Tracheal epithelial cell (primary cell): ENCODE data around the gene PANX2. TPM values are rescaled to one million over a fixed set of nuclear protein-coding genes. Genes with fewer than 3 reads are reported as not detected.

Source experiments
- total RNA-seq: library from RNA; depleted of rRNA; stranded (reverse); fragments of >200 nt; gene quantifications from 2 replicates; pipeline ENCODE4 v1.2.1, GENCODE V29; 2014

The PANX2 gene, protein sequence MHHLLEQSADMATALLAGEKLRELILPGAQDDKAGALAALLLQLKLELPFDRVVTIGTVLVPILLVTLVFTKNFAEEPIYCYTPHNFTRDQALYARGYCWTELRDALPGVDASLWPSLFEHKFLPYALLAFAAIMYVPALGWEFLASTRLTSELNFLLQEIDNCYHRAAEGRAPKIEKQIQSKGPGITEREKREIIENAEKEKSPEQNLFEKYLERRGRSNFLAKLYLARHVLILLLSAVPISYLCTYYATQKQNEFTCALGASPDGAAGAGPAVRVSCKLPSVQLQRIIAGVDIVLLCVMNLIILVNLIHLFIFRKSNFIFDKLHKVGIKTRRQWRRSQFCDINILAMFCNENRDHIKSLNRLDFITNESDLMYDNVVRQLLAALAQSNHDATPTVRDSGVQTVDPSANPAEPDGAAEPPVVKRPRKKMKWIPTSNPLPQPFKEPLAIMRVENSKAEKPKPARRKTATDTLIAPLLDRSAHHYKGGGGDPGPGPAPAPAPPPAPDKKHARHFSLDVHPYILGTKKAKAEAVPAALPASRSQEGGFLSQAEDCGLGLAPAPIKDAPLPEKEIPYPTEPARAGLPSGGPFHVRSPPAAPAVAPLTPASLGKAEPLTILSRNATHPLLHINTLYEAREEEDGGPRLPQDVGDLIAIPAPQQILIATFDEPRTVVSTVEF
- under 0.01 and 0.48 TPM in 2 replicates for total RNA-seq

DNA sequence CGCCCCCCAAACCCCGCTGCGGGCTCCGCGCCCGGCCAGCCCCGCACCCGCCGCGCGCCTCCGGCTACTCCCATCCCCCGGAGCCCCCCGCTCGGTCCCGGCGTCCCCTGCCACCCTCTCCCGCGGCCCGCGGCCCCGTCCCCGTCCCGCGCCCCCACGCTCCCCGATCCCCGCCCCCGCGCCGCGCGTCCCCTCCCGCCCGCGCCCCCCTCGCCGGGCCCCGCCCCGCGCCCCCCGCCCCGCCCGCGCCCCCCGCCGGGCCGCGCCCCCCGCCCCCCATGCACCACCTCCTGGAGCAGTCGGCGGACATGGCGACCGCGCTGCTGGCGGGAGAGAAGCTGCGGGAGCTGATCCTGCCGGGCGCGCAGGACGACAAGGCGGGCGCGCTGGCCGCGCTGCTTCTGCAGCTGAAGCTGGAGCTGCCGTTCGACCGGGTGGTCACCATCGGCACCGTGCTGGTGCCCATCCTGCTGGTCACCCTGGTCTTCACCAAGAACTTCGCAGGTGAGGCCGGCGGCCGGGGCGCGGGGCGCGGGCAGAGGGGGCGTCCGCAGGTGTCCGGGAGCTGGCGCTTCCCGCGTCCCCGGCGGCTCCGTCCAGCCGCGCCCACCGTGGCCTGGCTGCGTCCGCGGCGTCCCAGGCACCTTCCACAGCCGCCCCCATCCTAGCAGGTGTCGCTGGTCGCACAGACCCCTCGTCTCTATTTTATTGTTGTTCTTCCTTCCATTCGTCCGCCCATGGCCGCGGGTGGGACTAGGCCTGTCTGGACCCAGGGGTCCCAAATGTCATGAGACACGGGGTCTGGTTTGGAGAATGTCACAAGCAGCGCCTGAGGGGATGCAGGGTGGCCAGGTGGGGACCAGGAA lies at the start of gene PANX2:
Gene PANX2, plus strand, starts transcription at position 279 of the 866 bp plus-strand sequence. Its CDS starts 0 bp downstream, at position 279.

DNA sequence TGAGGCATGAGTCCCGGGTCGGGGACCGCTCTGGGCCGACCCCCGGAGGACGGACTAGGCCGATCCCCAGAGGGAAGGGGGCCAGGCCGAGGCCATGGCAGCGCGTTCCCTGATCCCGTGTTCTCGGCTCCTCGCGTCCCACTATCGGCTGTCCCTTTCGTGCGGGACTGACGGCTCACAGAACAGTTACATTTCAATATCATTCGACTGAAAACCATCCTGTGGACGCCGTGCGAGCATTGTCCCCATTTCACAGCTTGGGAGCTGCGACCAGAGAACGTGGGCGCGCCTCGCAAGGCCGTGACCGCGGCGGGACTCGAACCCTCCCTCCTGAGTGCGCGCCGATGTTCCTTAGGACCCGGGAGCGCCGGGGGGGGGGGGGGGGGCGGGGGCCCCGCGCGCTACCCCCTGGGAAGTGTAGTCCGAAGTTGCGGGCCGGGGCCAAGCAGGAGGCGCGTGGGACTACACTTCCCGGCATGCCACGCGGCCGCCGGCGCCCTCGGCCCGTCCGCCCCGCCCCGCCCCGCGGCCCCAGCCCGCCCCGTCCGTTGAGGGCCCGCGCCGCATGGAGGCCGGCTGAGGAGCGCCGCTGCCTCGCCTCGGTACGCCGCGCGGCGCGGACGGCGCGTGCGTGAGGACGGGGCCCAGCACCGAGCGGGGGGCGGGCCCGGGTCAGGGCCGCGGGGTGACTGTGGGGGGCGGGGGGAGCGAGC lies 15.0 kb downstream of the PANX2 start, which contains the start of gene TRABD:
Gene TRABD, plus strand, starts transcription at position 539 of the 713 bp plus-strand sequence. CDS start 7,148 bp downstream, outside the sequence.

DNA sequence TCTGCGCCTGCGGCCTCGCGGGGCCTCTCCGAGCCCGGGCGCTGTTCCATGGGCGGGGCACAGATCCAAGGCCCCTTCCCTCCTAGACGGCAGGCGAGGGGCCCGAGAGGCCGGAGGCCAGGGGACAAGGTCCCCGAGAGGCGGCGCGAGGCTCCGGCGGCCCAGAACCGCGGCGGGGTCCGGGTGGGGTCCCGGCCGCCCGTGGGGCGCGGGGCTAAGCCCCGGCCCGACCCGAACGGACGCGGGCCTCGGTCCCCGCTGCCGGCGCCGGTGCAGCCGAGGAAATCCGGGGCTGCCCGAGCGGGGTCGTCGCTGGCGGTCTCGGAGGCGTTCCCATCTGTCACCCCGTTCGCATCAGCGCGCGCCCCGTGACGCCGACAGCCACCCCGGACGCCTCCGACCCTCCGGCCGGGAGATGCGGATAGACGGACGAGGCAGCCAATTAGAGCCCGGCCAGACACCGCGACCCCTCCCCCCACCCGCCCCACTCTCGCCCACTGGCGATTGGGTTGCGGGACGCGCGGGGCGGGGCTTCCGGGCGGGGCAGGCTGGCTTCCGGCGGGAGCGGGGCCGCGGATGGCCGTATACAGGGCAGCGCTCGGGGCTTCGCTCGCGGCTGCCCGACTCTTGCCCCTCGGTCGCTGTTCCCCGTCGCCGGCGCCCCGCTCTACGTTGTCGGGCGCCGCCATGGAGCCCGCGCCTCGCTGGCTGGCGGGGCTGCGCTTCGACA lies 30.1 kb downstream of the PANX2 start, which contains the start of gene SELENOO:
Gene SELENOO, plus strand, starts transcription at position 551 of the 730 bp plus-strand sequence. Its CDS starts 26 bp downstream, at position 577.

Other genes starting within 250 kb of the PANX2 start
- gene PIM3, start 210.0 kb upstream of the PANX2 start, total RNA-seq, result 111 and 113 TPM in 2 replicates
- not detected in 2 replicates for gene IL17REL, start 158.0 kb upstream of the PANX2 start, total RNA-seq
- not detected in 2 replicates for gene TTLL8, start 112.4 kb upstream of the PANX2 start, total RNA-seq
- gene MLC1, start 85.3 kb upstream of the PANX2 start, total RNA-seq, result under 0.01 and 0.72 TPM in 2 replicates
- 0.48 and 0.64 TPM in 2 replicates for gene MOV10L1, start 80.7 kb upstream of the PANX2 start, total RNA-seq
- gene TRABD, start 15.2 kb downstream of the PANX2 start, total RNA-seq, result 34.7 and 40.0 TPM in 2 replicates
- 33.0 and 47.5 TPM in 2 replicates for gene SELENOO, start 30.3 kb downstream of the PANX2 start, total RNA-seq
- 19.4 and 23.6 TPM in 2 replicates for gene TUBGCP6, start 74.3 kb downstream of the PANX2 start, total RNA-seq
- gene HDAC10, start 80.5 kb downstream of the PANX2 start, total RNA-seq, result 16.9 and 17.7 TPM in 2 replicates
- gene MAPK12, start 91.0 kb downstream of the PANX2 start, total RNA-seq, result 11.7 and 27.7 TPM in 2 replicates
- gene MAPK11, start 99.6 kb downstream of the PANX2 start, total RNA-seq, result 2.8 and 5.8 TPM in 2 replicates
- 127 and 141 TPM in 2 replicates for gene PLXNB2, start 136.9 kb downstream of the PANX2 start, total RNA-seq
- gene DENND6B, start 156.3 kb downstream of the PANX2 start, total RNA-seq, result 0.96 and 1.7 TPM in 2 replicates
- gene PPP6R2, start 172.6 kb downstream of the PANX2 start, total RNA-seq, result 44.8 and 55.9 TPM in 2 replicates